ENCODE results near the gene OCRL. TPM values are rescaled to one million over a fixed set of nuclear protein-coding genes. Genes with fewer than 3 reads are reported as not detected.
"Not testable (repeated sequence)": the region's sequence is repeated elsewhere in the genome, so short reads cannot be mapped to it uniquely, and the experiment has no call there.

Gene OCRL
- total RNA-seq, 1 donor, result 18.1 TPM

- no peak overlapping the region for H3K4me3 ChIP-seq (ENCODE audit: insufficient read depth, low read length)
- H3K36me3 ChIP-seq (ENCODE audit: insufficient read depth, low read length), result peaks cover 13% of the 10 kb centered on the region
- H3K27me3 ChIP-seq (ENCODE audit: insufficient read depth, low read length), result peaks cover 2% of the 10 kb centered on the region
- no peaks in the 10 kb centered on the region for H4K20me1 ChIP-seq (ENCODE audit: insufficient read depth, low read length)
- H3K4me2 ChIP-seq (ENCODE audit: insufficient read depth, low read length), result no peak overlapping the region
- DNase-seq (ENCODE audit: insufficient read length, low spot score, missing footprints), result no peak
- TF ChIP-seq, protein P1, sequence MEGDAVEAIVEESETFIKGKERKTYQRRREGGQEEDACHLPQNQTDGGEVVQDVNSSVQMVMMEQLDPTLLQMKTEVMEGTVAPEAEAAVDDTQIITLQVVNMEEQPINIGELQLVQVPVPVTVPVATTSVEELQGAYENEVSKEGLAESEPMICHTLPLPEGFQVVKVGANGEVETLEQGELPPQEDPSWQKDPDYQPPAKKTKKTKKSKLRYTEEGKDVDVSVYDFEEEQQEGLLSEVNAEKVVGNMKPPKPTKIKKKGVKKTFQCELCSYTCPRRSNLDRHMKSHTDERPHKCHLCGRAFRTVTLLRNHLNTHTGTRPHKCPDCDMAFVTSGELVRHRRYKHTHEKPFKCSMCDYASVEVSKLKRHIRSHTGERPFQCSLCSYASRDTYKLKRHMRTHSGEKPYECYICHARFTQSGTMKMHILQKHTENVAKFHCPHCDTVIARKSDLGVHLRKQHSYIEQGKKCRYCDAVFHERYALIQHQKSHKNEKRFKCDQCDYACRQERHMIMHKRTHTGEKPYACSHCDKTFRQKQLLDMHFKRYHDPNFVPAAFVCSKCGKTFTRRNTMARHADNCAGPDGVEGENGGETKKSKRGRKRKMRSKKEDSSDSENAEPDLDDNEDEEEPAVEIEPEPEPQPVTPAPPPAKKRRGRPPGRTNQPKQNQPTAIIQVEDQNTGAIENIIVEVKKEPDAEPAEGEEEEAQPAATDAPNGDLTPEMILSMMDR (IDR thresholded peaks at IDR 0.05; ENCODE audit: extremely low read depth, low read depth, low read length), result no peak
- no peaks in the 10 kb centered on the region for H3K4me1 ChIP-seq (ENCODE audit: insufficient read depth, low read length)
- no peak overlapping the region for H3K27ac ChIP-seq (ENCODE audit: low read depth, low read length)
- H2AFZ ChIP-seq (ENCODE audit: low read length), result no peak overlapping the region
- no peaks in the 10 kb centered on the region for H3K9me3 ChIP-seq (ENCODE audit: low read depth, low read length)
- H3K79me2 ChIP-seq (ENCODE audit: insufficient read depth, low read length), result no peaks in the 10 kb centered on the region
Observed at GRCh38 chrX:129556806-129557315, 16.8 kb downstream of the OCRL start.

- H3K9me3 ChIP-seq (ENCODE audit: low read depth, low read length), result no peaks in the 10 kb centered on the region
- no peak for DNase-seq (ENCODE audit: insufficient read length, low spot score, missing footprints)
- H3K4me3 ChIP-seq (ENCODE audit: insufficient read depth, low read length), result no peak overlapping the region
- no peaks in the 10 kb centered on the region for H3K4me1 ChIP-seq (ENCODE audit: insufficient read depth, low read length)
- no peak overlapping the region for H2AFZ ChIP-seq (ENCODE audit: low read length)
- TF ChIP-seq, protein P1 (IDR thresholded peaks at IDR 0.05; ENCODE audit: extremely low read depth, low read depth, low read length), result no peak
- peaks cover 22% of the 10 kb centered on the region for H3K36me3 ChIP-seq (ENCODE audit: insufficient read depth, low read length)
- no peak overlapping the region for H3K27ac ChIP-seq (ENCODE audit: low read depth, low read length)
- H3K79me2 ChIP-seq (ENCODE audit: insufficient read depth, low read length), result no peaks in the 10 kb centered on the region
- H3K27me3 ChIP-seq (ENCODE audit: insufficient read depth, low read length), result peaks cover 2% of the 10 kb centered on the region
- H3K4me2 ChIP-seq (ENCODE audit: insufficient read depth, low read length), result no peak overlapping the region
- no peaks in the 10 kb centered on the region for H4K20me1 ChIP-seq (ENCODE audit: insufficient read depth, low read length)
Observed at GRCh38 chrX:129557844-129558480, 17.9 kb downstream of the OCRL start.

GRCh38 chrX:129559783-129560182 lies 19.7 kb downstream of the OCRL start:
- TF ChIP-seq, protein P1 (IDR thresholded peaks at IDR 0.05; ENCODE audit: extremely low read depth, low read depth, low read length), result no peak
- H4K20me1 ChIP-seq (ENCODE audit: insufficient read depth, low read length), result no peaks in the 10 kb centered on the region
- H3K4me2 ChIP-seq (ENCODE audit: insufficient read depth, low read length), result no peak overlapping the region
- H3K4me1 ChIP-seq (ENCODE audit: insufficient read depth, low read length), result no peaks in the 10 kb centered on the region
- H3K27me3 ChIP-seq (ENCODE audit: insufficient read depth, low read length), result peaks cover 2% of the 10 kb centered on the region
- DNase-seq (ENCODE audit: insufficient read length, low spot score, missing footprints), result peak; percentile 32
- H3K9me3 ChIP-seq (ENCODE audit: low read depth, low read length), result no peaks in the 10 kb centered on the region
- H3K79me2 ChIP-seq (ENCODE audit: insufficient read depth, low read length), result no peaks in the 10 kb centered on the region
- peaks cover 26% of the 10 kb centered on the region for H3K36me3 ChIP-seq (ENCODE audit: insufficient read depth, low read length)
- H3K27ac ChIP-seq (ENCODE audit: low read depth, low read length), result no peak overlapping the region
- no peak overlapping the region for H2AFZ ChIP-seq (ENCODE audit: low read length)
- H3K4me3 ChIP-seq (ENCODE audit: insufficient read depth, low read length), result no peak overlapping the region

DNA sequence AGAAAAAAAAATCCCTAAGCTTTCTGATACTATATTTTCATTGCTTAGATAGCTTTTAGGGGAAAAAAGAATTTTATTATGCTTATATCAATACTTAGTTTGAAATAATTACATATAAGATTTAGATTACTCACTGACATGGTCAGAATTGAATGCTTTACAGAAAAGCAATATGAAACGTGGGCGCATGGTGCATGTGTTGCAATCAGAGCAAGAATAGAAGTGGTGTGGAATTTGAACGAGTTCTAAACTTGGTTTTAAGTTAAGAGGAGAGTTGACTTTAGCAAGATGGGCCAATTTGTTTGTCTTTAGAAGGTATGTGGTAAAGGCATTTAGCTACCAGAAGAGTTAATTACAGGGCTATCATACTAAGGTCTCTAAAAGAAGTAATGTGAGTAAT lies 21.4 kb downstream of the OCRL start:
- no peak for DNase-seq (ENCODE audit: insufficient read length, low spot score, missing footprints)
- TF ChIP-seq, protein P1 (IDR thresholded peaks at IDR 0.05; ENCODE audit: extremely low read depth, low read depth, low read length), result no peak
- H3K4me1 ChIP-seq (ENCODE audit: insufficient read depth, low read length), result no peaks in the 10 kb centered on the region

GRCh38 chrX:129564345-129564744 lies 24.3 kb downstream of the OCRL start:
- not testable (repeated sequence) for DNase-seq (ENCODE audit: insufficient read length, low spot score, missing footprints); H3K27ac ChIP-seq (ENCODE audit: low read depth, low read length); H3K4me2 ChIP-seq (ENCODE audit: insufficient read depth, low read length); H3K79me2 ChIP-seq (ENCODE audit: insufficient read depth, low read length); H3K9me3 ChIP-seq (ENCODE audit: low read depth, low read length); H3K4me1 ChIP-seq (ENCODE audit: insufficient read depth, low read length); H4K20me1 ChIP-seq (ENCODE audit: insufficient read depth, low read length); H2AFZ ChIP-seq (ENCODE audit: low read length); H3K4me3 ChIP-seq (ENCODE audit: insufficient read depth, low read length); H3K27me3 ChIP-seq (ENCODE audit: insufficient read depth, low read length)
- peaks cover 19% of the 10 kb centered on the region for H3K36me3 ChIP-seq (ENCODE audit: insufficient read depth, low read length)

More for the DNA sequence above, 21.4 kb downstream of the OCRL start:
- Histone ChIP-seq H3K27me3 (ENCODE audit: insufficient read depth, low read length) (peaks cover 2% of the 10 kb centered on the region), H3K4me2 (ENCODE audit: insufficient read depth, low read length) (no peak overlapping the region), H4K20me1 (ENCODE audit: insufficient read depth, low read length) (no peaks in the 10 kb centered on the region), H3K9me3 (ENCODE audit: low read depth, low read length) (no peaks in the 10 kb centered on the region), H2AFZ (ENCODE audit: low read length) (no peak overlapping the region), H3K4me3 (ENCODE audit: insufficient read depth, low read length) (no peak overlapping the region), H3K36me3 (ENCODE audit: insufficient read depth, low read length) (peaks cover 26% of the 10 kb centered on the region), H3K27ac (ENCODE audit: low read depth, low read length) (no peak overlapping the region), H3K79me2 (ENCODE audit: insufficient read depth, low read length) (no peaks in the 10 kb centered on the region)
